NT2/D1 (cell line): Measurements from ENCODE around the gene TLE7.

Experiments used
- DNase-seq: peaks from one replicate; pipeline ENCODE4 v3.0.0-alpha.2; 2011; ENCODE audit warnings: low read depth, low spot score
- H3K27me3 ChIP-seq: 2 replicates; pipeline ENCODE4 v1.6.0; 2011; ENCODE audit warnings: mild to moderate bottlenecking; ENCODE audit not compliant: insufficient read length, insufficient read depth
- H3K36me3 ChIP-seq: 2 replicates; pipeline ENCODE4 v1.6.1; 2011; ENCODE audit warnings: mild to moderate bottlenecking, low read length, mixed read lengths; ENCODE audit not compliant: insufficient read depth, insufficient read length
- H3K4me1 ChIP-seq: 2 replicates; pipeline ENCODE4 v1.5.1; 2011; ENCODE audit not compliant: insufficient read depth, insufficient read length
- H3K4me3 ChIP-seq: 2 replicates; pipeline ENCODE4 v1.5.1; 2011; ENCODE audit warnings: low read depth; ENCODE audit not compliant: insufficient read length
- H3K9ac ChIP-seq: 2 replicates; pipeline ENCODE4 v1.6.0; 2011; ENCODE audit warnings: low read depth; ENCODE audit not compliant: insufficient read length
- H3K9me3 ChIP-seq: 2 replicates; pipeline ENCODE4 v1.5.1; 2011; ENCODE audit warnings: mild to moderate bottlenecking, low read length; ENCODE audit not compliant: insufficient read depth
- SUZ12 ChIP-seq: IDR thresholded peaks from 2 replicates; pipeline ENCODE4 v1.6.1; 2011; ENCODE audit not compliant: insufficient read length, insufficient read depth; ENCODE audit errors: extremely low read depth
- YY1 ChIP-seq: IDR thresholded peaks from 2 replicates; pipeline ENCODE4 v1.6.1; 2011; ENCODE audit not compliant: insufficient read length, insufficient read depth
- ZNF274 ChIP-seq: IDR thresholded peaks from 2 replicates; pipeline ENCODE4 v1.6.1; 2011; ENCODE audit warnings: mild to moderate bottlenecking, low read depth, low read length

Gene TLE7

GRCh38 chr16:71432906-71433305 is 8.9 kb downstream of the TLE7 start:
- Histone ChIP-seq H3K36me3 (no peaks in the 10 kb centered on the region), H3K9me3 (no peaks in the 10 kb centered on the region), H3K9ac (no peak overlapping the region), H3K4me3 (no peak overlapping the region), H3K27me3 (peaks cover 3% of the 10 kb centered on the region), H3K4me1 (no peaks in the 10 kb centered on the region)
- DNase-seq = no peak
- TF ChIP-seq SUZ12 = no peak

GRCh38 chr16:71431991-71432390 is 9.9 kb downstream of the TLE7 start:
- H3K36me3 ChIP-seq = no peaks in the 10 kb centered on the region
- no peaks in the 10 kb centered on the region for H3K4me1 ChIP-seq
- no peak overlapping the region for H3K9ac ChIP-seq
- TF ChIP-seq ZNF274 = no peak
- no peak for TF ChIP-seq SUZ12
- TF ChIP-seq YY1 = no peak
- H3K9me3 ChIP-seq = no peaks in the 10 kb centered on the region
- no peak overlapping the region for H3K4me3 ChIP-seq
- H3K27me3 ChIP-seq = peaks cover 3% of the 10 kb centered on the region
- DNase-seq = no peak

GRCh38 chr16:71431176-71431575 is 10.7 kb downstream of the TLE7 start:
- Histone ChIP-seq H3K9me3 (no peaks in the 10 kb centered on the region), H3K27me3 (peaks cover 3% of the 10 kb centered on the region), H3K4me1 (no peaks in the 10 kb centered on the region), H3K4me3 (no peak overlapping the region), H3K9ac (no peak overlapping the region), H3K36me3 (no peaks in the 10 kb centered on the region)
- no peak for DNase-seq
- TF ChIP-seq SUZ12 (no peak), ZNF274 (no peak), YY1 (no peak)

- no peaks in the 10 kb centered on the region for H3K9me3 ChIP-seq
- H3K9ac ChIP-seq = no peak overlapping the region
- TF ChIP-seq YY1 (no peak), SUZ12 (no peak), ZNF274 (no peak)
- H3K27me3 ChIP-seq = peaks cover 5% of the 10 kb centered on the region
- DNase-seq = no peak
- no peaks in the 10 kb centered on the region for H3K4me1 ChIP-seq
- H3K36me3 ChIP-seq = no peaks in the 10 kb centered on the region
- H3K4me3 ChIP-seq = no peak overlapping the region
Observed at GRCh38 chr16:71430744-71431143, 11.1 kb downstream of the TLE7 start.

- Histone ChIP-seq H3K27me3 (peaks cover 16% of the 10 kb centered on the region), H3K4me1 (no peaks in the 10 kb centered on the region), H3K36me3 (no peaks in the 10 kb centered on the region), H3K9ac (no peak overlapping the region), H3K4me3 (no peak overlapping the region), H3K9me3 (no peaks in the 10 kb centered on the region)
- no peak for DNase-seq
- TF ChIP-seq YY1 = no peak
- TF ChIP-seq ZNF274 = no peak
- TF ChIP-seq SUZ12 = no peak
Observed at GRCh38 chr16:71429581-71429980, 12.3 kb downstream of the TLE7 start.

- no peaks in the 10 kb centered on the region for H3K36me3 ChIP-seq
- no peaks in the 10 kb centered on the region for H3K4me1 ChIP-seq
- no peaks in the 10 kb centered on the region for H3K9me3 ChIP-seq
- DNase-seq = no peak
- H3K4me3 ChIP-seq = no peak overlapping the region
- H3K9ac ChIP-seq = no peak overlapping the region
- peaks cover 23% of the 10 kb centered on the region for H3K27me3 ChIP-seq
- TF ChIP-seq YY1 (no peak), SUZ12 (no peak), ZNF274 (no peak)
Observed at GRCh38 chr16:71428883-71429282, 13.0 kb downstream of the TLE7 start.

GRCh38 chr16:71428385-71428784 is 13.5 kb downstream of the TLE7 start:
- Histone ChIP-seq H3K27me3 (peaks cover 27% of the 10 kb centered on the region), H3K36me3 (no peaks in the 10 kb centered on the region), H3K9me3 (no peaks in the 10 kb centered on the region), H3K4me1 (no peaks in the 10 kb centered on the region), H3K4me3 (no peak overlapping the region), H3K9ac (no peak overlapping the region)
- no peak for DNase-seq
- no peak for TF ChIP-seq SUZ12
- no peak for TF ChIP-seq YY1
- TF ChIP-seq ZNF274 = no peak

- Histone ChIP-seq H3K4me1 (no peaks in the 10 kb centered on the region), H3K36me3 (no peaks in the 10 kb centered on the region), H3K9ac (no peak overlapping the region), H3K4me3 (no peak overlapping the region), H3K9me3 (no peaks in the 10 kb centered on the region), H3K27me3 (peaks cover 27% of the 10 kb centered on the region)
- no peak for DNase-seq
- TF ChIP-seq YY1 (no peak), ZNF274 (no peak), SUZ12 (no peak)
Observed at GRCh38 chr16:71426880-71427615, 14.8 kb downstream of the TLE7 start.
